GM19351 (cell line): Measurements from ENCODE around the gene TNRC6C.
A peak's percentile ranks its signal among the peaks of the same experiment; 100 is the strongest.

Experiments used
- ATAC-seq: cut with Tn5 transposase; IDR thresholded peaks from one replicate; pipeline ENCODE4 v1.9.1; 2021; ENCODE audit warnings: mild to moderate bottlenecking, moderate library complexity; ENCODE audit not compliant: unreplicated experiment

TNRC6C gene

GRCh38 chr17:78122216-78122930 is 163.9 kb downstream of the TNRC6C start:
- no peak for ATAC-seq

DNA sequence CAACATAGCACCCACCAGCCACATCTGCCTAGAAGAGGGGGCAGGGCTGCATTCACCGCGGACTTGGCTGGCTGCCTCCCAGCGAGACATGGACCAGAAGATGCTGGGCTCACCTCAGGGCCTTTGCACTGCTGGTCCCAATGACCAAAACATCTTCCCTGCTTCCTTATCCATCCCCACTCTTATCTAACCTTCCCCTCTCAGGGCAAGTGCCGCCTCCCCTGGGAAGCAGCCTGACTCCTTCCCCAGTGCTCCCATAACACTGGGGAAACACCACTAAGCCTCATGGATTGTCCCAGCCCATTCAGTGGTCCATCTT is 164.4 kb downstream of the TNRC6C start:
- ATAC-seq, result no peak

- ATAC-seq, result no peak
These were observed 164.9 kb downstream of the TNRC6C start for GRCh38 chr17:78123258-78123929.

- peak; percentile 28 for ATAC-seq
These were observed 165.8 kb downstream of the TNRC6C start for GRCh38 chr17:78124081-78124835.

- ATAC-seq, result no peak
These were observed 166.3 kb downstream of the TNRC6C start for GRCh38 chr17:78124836-78125137.

DNA sequence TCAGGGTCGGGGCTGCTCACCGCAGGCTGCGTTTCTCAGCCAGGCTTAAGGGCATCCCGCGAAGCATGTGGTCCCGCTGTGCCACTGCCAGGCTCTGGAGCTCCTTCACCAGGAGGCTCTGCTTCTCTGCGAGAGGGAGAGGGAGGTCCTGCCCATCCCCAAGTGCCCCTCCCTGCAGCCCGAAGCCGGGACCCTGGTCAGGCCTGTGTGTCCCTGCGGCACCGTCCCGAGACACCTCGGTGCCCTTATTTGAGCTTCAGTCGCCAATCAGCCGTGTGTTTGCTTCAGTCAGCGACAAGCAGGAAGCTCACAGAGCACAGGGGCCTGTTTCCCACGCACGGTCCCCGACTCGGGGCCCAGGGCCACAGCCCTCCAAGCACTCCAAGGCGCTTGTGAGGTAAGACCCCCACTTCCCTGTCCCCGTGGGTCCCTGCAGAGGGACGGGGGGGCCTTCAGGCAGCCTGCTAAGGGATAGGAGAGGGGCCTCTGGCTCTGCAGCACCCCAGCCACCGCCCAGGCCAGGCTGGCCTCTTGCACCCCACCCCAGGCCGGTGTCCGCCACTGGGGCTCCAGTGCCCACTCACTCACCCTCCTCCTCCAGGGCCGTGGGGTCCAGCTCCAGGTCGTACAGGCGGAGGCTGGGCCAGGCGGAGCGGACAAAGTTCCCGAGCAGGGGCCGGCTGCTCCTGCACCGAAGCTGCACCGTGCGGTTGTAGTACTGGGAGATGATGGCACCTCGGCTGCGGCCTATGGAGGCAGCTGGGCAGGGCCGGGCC is 166.8 kb downstream of the TNRC6C start:
- no peak for ATAC-seq

GRCh38 chr17:78125976-78126894 is 167.7 kb downstream of the TNRC6C start:
- no peak for ATAC-seq

- no peak for ATAC-seq
These were observed 168.4 kb downstream of the TNRC6C start for GRCh38 chr17:78126895-78127238.

- ATAC-seq, result no peak
These were observed 168.9 kb downstream of the TNRC6C start for GRCh38 chr17:78127239-78127887.

DNA sequence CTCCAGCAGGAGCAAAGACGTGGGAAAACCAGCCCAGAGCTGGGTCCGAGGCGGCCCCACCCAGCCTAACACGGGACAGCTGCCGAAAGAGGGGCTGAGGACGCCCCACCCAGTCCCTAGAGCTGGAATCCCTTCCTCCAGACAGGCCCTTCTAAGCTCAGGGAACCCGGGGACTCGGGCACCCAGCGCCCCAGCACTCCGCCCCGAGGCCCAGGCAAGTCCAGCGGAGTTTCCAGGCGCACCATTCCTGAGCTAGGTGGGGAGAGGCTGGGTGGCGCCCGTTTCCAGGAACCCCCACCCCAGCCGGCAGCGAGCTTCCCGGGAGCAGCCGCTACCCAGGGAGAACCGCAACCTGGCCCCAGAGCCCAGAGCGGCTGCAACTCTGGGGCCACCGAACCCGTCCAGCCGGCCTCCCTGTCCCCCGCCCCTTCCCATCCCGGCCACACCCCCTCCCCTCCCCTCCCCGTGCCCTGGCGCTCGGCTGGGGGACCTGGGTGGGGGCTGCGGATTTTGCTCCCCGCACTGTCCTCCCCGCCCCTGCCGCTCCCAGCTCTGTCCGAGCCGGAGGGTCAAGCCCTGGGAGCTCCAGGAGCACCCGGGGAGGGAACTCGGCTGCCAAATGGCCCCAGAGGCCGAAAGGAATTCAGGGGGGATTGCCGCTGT is 169.5 kb downstream of the TNRC6C start:
- no peak for ATAC-seq

DNA sequence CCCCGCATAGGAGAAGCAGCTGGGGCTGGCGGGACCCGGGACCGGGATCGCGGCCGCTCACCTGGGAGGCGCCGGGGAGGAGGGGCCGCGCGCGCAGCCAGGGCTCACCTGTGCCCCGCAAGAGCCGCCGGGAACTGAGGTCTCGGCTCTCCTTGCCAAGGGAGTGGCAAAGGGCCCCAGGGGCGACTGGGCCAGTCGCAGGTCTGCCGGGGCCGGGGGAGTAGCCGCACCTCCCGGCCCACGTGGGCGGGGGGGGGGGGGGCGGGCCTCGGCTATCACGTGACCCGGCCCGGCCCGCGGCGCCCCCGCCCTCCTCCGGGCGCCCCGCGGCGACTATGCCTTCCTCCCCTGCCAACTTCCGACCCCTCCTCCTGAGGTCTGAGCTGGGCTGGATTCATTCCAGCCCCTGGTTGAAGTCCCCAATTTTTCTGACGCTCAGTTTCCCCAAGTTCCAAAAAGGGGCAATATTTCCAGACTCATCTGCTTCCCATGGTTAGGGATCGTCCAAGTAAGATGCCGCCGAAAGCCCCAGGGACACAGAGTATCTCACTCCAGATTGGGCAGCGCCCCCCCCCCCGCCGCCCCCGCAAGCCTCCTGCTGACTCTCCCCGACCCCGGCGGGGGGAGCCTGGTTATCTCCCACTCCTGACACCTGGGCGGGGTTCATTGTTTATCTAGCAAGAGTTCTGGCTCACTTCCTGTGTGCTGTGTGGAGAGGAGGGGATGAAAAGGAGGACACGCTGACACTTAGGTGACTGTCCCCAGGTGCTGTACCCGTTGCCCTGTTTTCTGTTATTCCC is 170.2 kb downstream of the TNRC6C start, which contains the start of gene TMC6:
Gene TMC6, minus strand, starts transcription at position 205 of the 800 bp plus-strand sequence. CDS start 1,923 bp downstream, outside the sequence.
- no peak for ATAC-seq

DNA sequence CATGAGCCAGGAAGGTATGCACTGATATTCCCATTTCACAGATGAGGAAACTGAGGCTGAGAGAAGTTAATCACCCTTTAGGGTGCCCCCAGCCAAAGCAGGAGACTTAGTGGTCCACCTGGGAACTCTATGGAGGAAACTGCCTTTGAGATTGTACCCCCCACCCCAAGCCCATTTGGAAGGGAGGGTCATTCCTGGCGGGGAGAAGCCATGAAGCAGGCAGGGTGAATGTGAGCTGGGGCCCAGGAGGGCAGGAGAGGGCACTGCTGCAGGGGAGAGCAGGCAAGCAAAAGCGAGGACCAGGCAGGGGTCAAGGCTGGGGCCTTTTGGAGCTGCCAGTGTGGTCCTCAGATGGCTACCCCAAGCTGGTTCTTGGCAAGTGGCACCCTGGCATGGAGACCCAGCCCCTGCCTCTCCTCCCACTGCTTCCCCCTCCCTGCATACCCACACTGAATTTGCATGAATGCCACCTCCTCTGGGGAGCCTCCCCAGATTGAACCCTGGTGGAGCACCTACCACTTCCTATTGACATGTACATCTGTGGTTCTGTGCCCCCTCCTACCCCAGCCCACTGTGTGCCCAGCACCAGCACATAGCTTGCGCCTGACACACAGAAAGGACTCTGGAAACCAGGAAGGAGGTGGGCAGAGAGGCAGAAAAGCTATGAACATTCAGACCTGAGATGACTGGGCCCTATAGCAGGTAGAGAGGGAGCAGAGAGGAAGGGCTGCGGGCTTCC is 171.0 kb downstream of the TNRC6C start:
- no peak for ATAC-seq

GRCh38 chr17:78130090-78130436 is 171.6 kb downstream of the TNRC6C start:
- no peak for ATAC-seq

GRCh38 chr17:78130437-78131101 is 172.1 kb downstream of the TNRC6C start, which contains the start of gene TMC8:
Gene TMC8 (plus strand): TSS chr17:78130771. CDS start chr17:78131589, 818 bp downstream.
- ATAC-seq, result no peak

DNA sequence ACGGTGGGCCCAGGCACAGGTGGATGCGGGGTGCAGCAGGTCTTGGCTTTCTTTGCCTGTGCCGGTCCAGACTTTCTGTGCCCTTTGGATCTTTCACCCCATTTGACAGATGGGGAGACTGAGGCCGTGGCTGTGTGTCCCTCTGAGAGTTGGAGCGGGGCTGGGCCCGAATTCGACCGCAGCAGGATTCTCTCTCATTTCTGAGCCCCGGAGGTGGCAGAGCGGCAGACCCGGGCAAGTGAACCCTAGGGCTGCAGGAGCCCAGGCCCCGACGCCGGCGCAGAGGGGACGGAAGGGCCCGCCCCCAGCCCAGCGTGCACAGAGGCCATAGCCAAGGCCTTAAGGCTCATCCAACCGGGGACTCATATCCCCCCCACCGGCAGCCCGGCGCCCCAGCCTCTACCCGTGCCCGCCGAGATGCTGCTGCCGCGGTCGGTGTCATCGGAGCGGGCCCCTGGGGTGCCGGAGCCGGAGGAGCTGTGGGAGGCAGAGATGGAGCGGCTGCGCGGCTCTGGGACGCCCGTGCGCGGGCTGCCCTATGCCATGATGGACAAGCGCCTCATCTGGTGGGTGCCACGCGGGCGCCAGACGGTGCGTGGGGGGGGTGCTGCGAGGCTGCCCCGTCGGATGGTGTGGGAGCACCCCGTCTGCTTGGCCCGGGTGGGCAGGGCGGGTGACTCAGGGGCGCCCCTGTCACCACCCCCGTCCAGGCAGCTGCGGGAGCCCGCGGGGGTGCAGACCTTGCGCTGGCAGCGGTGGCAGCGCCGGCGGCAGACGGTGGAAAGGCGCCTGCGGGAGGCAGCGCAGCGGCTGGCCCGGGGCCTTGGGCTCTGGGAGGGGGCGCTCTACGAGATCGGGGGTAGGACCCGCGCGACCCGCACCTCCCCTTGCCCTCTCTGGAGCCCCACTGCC is 172.9 kb downstream of the TNRC6C start:
- ATAC-seq, result no peak

- no peak for ATAC-seq
These were observed 173.7 kb downstream of the TNRC6C start for GRCh38 chr17:78132084-78132676.
